HG03139 (cell line): ENCODE measurements around the gene PRPH2.
"Not testable (repeated sequence)": the region's sequence is repeated elsewhere in the genome, so short reads cannot be mapped to it uniquely, and the experiment has no call there.

Experiments used
- ATAC-seq: cut with Tn5 transposase; IDR thresholded peaks from one replicate; pipeline ENCODE4 v1.9.1; 2021; ENCODE audit not compliant: unreplicated experiment

PRPH2 gene

GRCh38 chr6:42702200-42702599, 20.2 kb downstream of the PRPH2 start:
- ATAC-seq, result no peak

- no peak for ATAC-seq
Measured at GRCh38 chr6:42698217-42698616, 24.2 kb downstream of the PRPH2 start.

GRCh38 chr6:42697268-42697655, 25.1 kb downstream of the PRPH2 start:
- no peak for ATAC-seq

- ATAC-seq, result no peak
Measured at GRCh38 chr6:42696526-42697267, 25.7 kb downstream of the PRPH2 start.

GRCh38 chr6:42694586-42694985, 27.8 kb downstream of the PRPH2 start:
- no peak for ATAC-seq

GRCh38 chr6:42693725-42694323, 28.6 kb downstream of the PRPH2 start:
- no peak for ATAC-seq

- ATAC-seq, result no peak
Measured at GRCh38 chr6:42692137-42692911, 30.1 kb downstream of the PRPH2 start.

GRCh38 chr6:42690872-42691271, 31.5 kb downstream of the PRPH2 start:
- ATAC-seq, result no peak

- ATAC-seq, result no peak
Measured at GRCh38 chr6:42690151-42690702, 32.2 kb downstream of the PRPH2 start.

GRCh38 chr6:42689371-42689770, 33.0 kb downstream of the PRPH2 start:
- ATAC-seq, result no peak

GRCh38 chr6:42688281-42688680, 34.1 kb downstream of the PRPH2 start:
- ATAC-seq, result no peak

GRCh38 chr6:42679358-42679757, 43.0 kb downstream of the PRPH2 start:
- no peak for ATAC-seq

- no peak for ATAC-seq
Measured at GRCh38 chr6:42674780-42675179, 47.6 kb downstream of the PRPH2 start.

- ATAC-seq, result not testable (repeated sequence)
Measured at GRCh38 chr6:42674368-42674767, 48.0 kb downstream of the PRPH2 start.

GRCh38 chr6:42664718-42665117, 57.7 kb downstream of the PRPH2 start:
- no peak for ATAC-seq

GRCh38 chr6:42661540-42662153, 60.8 kb downstream of the PRPH2 start:
- ATAC-seq, result no peak

GRCh38 chr6:42659806-42660205, 62.6 kb downstream of the PRPH2 start:
- ATAC-seq, result no peak

- no peak for ATAC-seq
Measured at GRCh38 chr6:42653851-42654250, 68.5 kb downstream of the PRPH2 start.

GRCh38 chr6:42652024-42652746, 70.2 kb downstream of the PRPH2 start:
- no peak for ATAC-seq
